Smooth muscle cell (in vitro differentiated cells): ENCODE data around the gene IQGAP1. TPM values are rescaled to one million over a fixed set of nuclear protein-coding genes. Genes with fewer than 3 reads are reported as not detected.

Source experiments
- DNase-seq: peaks from one replicate; lab custom pipeline; 2025; ENCODE audit not compliant: unreplicated experiment; lab: John Stamatoyannopoulos, UW
- H2AFZ ChIP-seq: fragments of 200-600 bp; sonication (generic); 2 replicates; pipeline ENCODE4 v1.6.0; 2016; ENCODE audit warnings: antibody characterized with exemption, low read depth, mild to moderate bottlenecking
- H3F3A ChIP-seq: fragments of 200-600 bp; sonication (generic); 2 replicates; pipeline ENCODE4 v1.6.0; 2017; ENCODE audit warnings: antibody characterized with exemption, low read depth
- H3K27ac ChIP-seq: fragments of 200-600 bp; sonication (generic); 2 replicates; pipeline ENCODE4 v1.5.1; 2016; ENCODE audit warnings: low read depth, mild to moderate bottlenecking
- H3K27me3 ChIP-seq: fragments of 200-600 bp; sonication (generic); 2 replicates; pipeline ENCODE4 v1.6.1; 2016; ENCODE audit warnings: low read depth, mild to moderate bottlenecking
- H3K36me3 ChIP-seq: fragments of 200-600 bp; sonication (generic); 2 replicates; pipeline ENCODE4 v1.5.1; 2016; ENCODE audit warnings: low read depth
- H3K4me1 ChIP-seq: fragments of 200-600 bp; sonication (generic); 2 replicates; pipeline ENCODE4 v1.5.1; 2016; ENCODE audit warnings: low read depth
- H3K4me2 ChIP-seq: fragments of 200-600 bp; sonication (generic); 2 replicates; pipeline ENCODE4 v1.6.0; 2016; ENCODE audit warnings: mild to moderate bottlenecking
- H3K4me3 ChIP-seq: fragments of 200-600 bp; sonication (generic); 2 replicates; pipeline ENCODE4 v1.5.1; 2016; ENCODE audit warnings: mild to moderate bottlenecking
- H3K79me2 ChIP-seq: fragments of 200-600 bp; sonication (generic); 2 replicates; pipeline ENCODE4 v1.6.0; 2016; ENCODE audit warnings: low read depth, mild to moderate bottlenecking
- H3K9ac ChIP-seq: fragments of 200-600 bp; sonication (generic); 2 replicates; pipeline ENCODE4 v1.6.0; 2016; ENCODE audit warnings: low read depth
- H3K9me3 ChIP-seq: fragments of 200-600 bp; sonication (generic); replicated peaks from 2 replicates; pipeline ENCODE4 v1.5.1; 2016; ENCODE audit warnings: low read depth
- H4K20me1 ChIP-seq: fragments of 200-600 bp; sonication (generic); 2 replicates; pipeline ENCODE4 v1.6.0; 2016; ENCODE audit warnings: low read depth
- WGBS: methylation state at CpG from one replicate; pipeline ENCODE4 v1.1.7; 2016; ENCODE audit warnings: low lambda C conversion rate; 5-methylcytosine and 5-hydroxymethylcytosine counted together
- polyA plus RNA-seq: library from polyadenylated mRNA; unstranded; fragments of >200 nt; fragmentation: Nextera tagmentation; extraction: Ambion mirVana; gene quantifications from 2 replicates; pipeline ENCODE4 v1.2.1, GENCODE V29; 2016
- total RNA-seq: library from RNA; depleted of rRNA; stranded (reverse); fragments of >200 nt; gene quantifications from 2 replicates; pipeline ENCODE4 v1.2.3, GENCODE V29; 2014
- TF ChIP-seq, protein P1 (sequence below): fragments of 200-600 bp; sonication (generic); IDR thresholded peaks from 2 replicates; pipeline ENCODE4 v1.5.1; 2017; ENCODE audit warnings: borderline replicate concordance, mild to moderate bottlenecking, antibody characterized with exemption; ENCODE audit not compliant: insufficient read depth, poor library complexity, severe bottlenecking

Gene IQGAP1, protein sequence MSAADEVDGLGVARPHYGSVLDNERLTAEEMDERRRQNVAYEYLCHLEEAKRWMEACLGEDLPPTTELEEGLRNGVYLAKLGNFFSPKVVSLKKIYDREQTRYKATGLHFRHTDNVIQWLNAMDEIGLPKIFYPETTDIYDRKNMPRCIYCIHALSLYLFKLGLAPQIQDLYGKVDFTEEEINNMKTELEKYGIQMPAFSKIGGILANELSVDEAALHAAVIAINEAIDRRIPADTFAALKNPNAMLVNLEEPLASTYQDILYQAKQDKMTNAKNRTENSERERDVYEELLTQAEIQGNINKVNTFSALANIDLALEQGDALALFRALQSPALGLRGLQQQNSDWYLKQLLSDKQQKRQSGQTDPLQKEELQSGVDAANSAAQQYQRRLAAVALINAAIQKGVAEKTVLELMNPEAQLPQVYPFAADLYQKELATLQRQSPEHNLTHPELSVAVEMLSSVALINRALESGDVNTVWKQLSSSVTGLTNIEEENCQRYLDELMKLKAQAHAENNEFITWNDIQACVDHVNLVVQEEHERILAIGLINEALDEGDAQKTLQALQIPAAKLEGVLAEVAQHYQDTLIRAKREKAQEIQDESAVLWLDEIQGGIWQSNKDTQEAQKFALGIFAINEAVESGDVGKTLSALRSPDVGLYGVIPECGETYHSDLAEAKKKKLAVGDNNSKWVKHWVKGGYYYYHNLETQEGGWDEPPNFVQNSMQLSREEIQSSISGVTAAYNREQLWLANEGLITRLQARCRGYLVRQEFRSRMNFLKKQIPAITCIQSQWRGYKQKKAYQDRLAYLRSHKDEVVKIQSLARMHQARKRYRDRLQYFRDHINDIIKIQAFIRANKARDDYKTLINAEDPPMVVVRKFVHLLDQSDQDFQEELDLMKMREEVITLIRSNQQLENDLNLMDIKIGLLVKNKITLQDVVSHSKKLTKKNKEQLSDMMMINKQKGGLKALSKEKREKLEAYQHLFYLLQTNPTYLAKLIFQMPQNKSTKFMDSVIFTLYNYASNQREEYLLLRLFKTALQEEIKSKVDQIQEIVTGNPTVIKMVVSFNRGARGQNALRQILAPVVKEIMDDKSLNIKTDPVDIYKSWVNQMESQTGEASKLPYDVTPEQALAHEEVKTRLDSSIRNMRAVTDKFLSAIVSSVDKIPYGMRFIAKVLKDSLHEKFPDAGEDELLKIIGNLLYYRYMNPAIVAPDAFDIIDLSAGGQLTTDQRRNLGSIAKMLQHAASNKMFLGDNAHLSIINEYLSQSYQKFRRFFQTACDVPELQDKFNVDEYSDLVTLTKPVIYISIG (N-terminal part only)
- total RNA-seq (184 and 185 TPM in 2 replicates), polyA plus RNA-seq (59.3 and 80.8 TPM in 2 replicates)

DNA sequence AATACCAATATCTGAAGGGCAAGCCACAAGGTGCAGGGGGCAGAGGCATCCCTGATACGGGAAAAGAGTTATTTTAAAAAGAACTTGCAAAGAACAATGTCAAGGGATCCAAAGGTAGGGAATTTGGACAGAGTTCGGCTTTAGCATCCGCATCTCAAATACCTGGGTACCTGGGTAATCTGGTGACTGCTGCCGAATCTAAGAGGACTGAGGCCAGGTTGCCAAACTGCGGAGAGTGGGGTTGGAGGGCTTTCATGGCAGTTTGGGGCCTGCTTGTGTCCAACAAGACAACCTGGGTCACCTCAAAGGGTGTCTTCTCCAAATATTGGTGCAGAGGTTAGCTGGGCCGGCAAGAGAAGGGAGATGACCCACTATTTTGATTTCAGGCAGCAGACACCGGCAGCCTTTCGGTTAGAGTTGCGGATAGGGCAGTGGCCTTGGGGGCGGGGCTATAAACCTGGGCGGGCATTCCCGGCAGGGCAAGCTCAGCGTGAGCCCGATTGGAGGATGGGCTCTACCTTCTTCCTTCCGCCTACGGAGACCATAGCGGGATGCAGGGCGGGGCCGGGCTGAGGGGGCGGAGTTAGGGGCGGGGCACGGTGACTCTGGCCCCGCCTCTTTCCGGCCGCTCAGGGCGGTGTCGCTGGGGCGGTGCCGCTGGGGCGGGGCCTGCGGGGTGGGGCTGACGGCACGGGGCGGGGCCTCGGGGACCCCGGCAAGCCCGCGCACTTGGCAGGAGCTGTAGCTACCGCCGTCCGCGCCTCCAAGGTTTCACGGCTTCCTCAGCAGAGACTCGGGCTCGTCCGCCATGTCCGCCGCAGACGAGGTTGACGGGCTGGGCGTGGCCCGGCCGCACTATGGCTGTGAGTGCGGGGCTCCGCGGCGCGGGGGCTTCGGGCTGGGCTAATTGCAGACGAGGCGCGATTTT, at the start of gene IQGAP1:
Gene IQGAP1 (plus strand): TSS at position 709 of the 928 bp plus-strand sequence. CDS start 100 bp downstream, at position 809.
- Histone ChIP-seq H3K36me3 (peaks cover 4% of the 10 kb centered on the region), H3F3A (no peaks in the 10 kb centered on the region), H3K4me2 (peak within 1 kb of the TSS; percentile 98), H3K79me2 (peaks cover 45% of the 10 kb centered on the region), H3K9ac (peak within 1 kb of the TSS; percentile 92), H3K27ac (peak within 1 kb of the TSS; percentile 78), H3K4me1 (peaks cover 9% of the 10 kb centered on the region), H3K9me3 (no peaks in the 10 kb centered on the region), H3K4me3 (peak within 1 kb of the TSS; percentile 93), H2AFZ (peak within 1 kb of the TSS; percentile 29), H3K27me3 (no peaks in the 10 kb centered on the region), H4K20me1 (peaks cover 39% of the 10 kb centered on the region)
- WGBS = 10% methylated on average over 36 of the region's 62 CpGs
- peak; percentile 89 for DNase-seq
- TF ChIP-seq, protein P1, sequence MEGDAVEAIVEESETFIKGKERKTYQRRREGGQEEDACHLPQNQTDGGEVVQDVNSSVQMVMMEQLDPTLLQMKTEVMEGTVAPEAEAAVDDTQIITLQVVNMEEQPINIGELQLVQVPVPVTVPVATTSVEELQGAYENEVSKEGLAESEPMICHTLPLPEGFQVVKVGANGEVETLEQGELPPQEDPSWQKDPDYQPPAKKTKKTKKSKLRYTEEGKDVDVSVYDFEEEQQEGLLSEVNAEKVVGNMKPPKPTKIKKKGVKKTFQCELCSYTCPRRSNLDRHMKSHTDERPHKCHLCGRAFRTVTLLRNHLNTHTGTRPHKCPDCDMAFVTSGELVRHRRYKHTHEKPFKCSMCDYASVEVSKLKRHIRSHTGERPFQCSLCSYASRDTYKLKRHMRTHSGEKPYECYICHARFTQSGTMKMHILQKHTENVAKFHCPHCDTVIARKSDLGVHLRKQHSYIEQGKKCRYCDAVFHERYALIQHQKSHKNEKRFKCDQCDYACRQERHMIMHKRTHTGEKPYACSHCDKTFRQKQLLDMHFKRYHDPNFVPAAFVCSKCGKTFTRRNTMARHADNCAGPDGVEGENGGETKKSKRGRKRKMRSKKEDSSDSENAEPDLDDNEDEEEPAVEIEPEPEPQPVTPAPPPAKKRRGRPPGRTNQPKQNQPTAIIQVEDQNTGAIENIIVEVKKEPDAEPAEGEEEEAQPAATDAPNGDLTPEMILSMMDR = no peak

DNA sequence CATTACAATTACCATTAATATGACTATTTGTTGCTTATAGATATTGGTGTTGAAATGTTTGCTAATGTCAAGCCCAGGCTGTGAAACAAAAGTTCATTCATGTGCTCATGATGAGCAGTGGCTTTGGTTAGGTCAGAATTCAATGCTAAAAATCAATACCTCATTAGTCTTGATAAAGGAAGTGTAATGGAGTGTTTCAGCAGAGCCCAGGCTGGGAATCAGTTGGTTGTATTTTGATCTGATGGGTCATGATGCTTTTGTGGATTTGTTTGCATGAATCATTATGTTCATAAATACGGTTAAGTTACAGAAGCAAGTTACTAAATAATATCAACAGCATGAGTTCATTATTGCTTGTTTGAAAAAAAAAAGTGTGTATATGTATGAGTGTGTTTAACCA, 49.5 kb upstream of the IQGAP1 start:
- DNase-seq = no peak
- H3K4me3 ChIP-seq = no peak overlapping the region
- no peak overlapping the region for H3K9ac ChIP-seq
- H3K9me3 ChIP-seq = no peaks in the 10 kb centered on the region
- H3K27ac ChIP-seq = no peak overlapping the region
- no peaks in the 10 kb centered on the region for H3K27me3 ChIP-seq
- H2AFZ ChIP-seq = no peak overlapping the region
- no peaks in the 10 kb centered on the region for H3K79me2 ChIP-seq
- no peaks in the 10 kb centered on the region for H3K36me3 ChIP-seq
- no peaks in the 10 kb centered on the region for H4K20me1 ChIP-seq
- H3K4me1 ChIP-seq = no peaks in the 10 kb centered on the region
- WGBS = 87% methylated on average over 1 of the region's 1 CpG
- no peaks in the 10 kb centered on the region for H3F3A ChIP-seq
- TF ChIP-seq, protein P1 = no peak
- H3K4me2 ChIP-seq = no peak overlapping the region

DNA sequence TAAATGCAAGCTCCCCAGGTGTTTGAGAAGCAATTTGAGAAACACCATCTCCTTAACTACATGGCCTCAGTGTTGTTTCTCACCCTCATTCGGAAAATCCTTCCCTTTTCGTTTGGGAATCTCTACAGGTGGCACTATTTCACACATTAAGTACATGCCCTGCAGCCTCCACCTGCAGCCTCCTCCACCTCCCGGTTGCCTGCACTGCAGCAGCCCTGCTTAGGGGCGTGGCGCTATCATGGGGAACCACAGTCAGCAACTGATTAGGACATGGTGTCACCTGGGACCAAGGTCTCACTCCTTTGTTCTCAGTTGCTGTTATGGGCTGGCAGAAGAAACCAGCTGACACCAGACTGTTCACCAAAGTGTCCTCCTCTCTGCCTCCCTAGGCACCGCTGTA, 47.7 kb upstream of the IQGAP1 start:
- Histone ChIP-seq H3K4me1 (no peaks in the 10 kb centered on the region), H2AFZ (no peak overlapping the region), H3K79me2 (no peaks in the 10 kb centered on the region), H3F3A (no peaks in the 10 kb centered on the region), H3K27ac (no peak overlapping the region), H4K20me1 (no peaks in the 10 kb centered on the region), H3K9ac (no peak overlapping the region), H3K9me3 (no peaks in the 10 kb centered on the region), H3K4me2 (no peak overlapping the region), H3K27me3 (no peaks in the 10 kb centered on the region), H3K36me3 (no peaks in the 10 kb centered on the region), H3K4me3 (no peak overlapping the region)
- WGBS = 60% methylated on average over 6 of the region's 6 CpGs
- TF ChIP-seq, protein P1 = no peak
- DNase-seq = no peak
